ENCODE results near the gene EEPD1. TPM values are rescaled to one million over a fixed set of nuclear protein-coding genes. Genes with fewer than 3 reads are reported as not detected.
"Not testable (repeated sequence)": the region's sequence is repeated elsewhere in the genome, so short reads cannot be mapped to it uniquely, and the experiment has no call there.

The EEPD1 gene
- total RNA-seq, 1 donor from 2014 or later, result 6.5 TPM

DNA sequence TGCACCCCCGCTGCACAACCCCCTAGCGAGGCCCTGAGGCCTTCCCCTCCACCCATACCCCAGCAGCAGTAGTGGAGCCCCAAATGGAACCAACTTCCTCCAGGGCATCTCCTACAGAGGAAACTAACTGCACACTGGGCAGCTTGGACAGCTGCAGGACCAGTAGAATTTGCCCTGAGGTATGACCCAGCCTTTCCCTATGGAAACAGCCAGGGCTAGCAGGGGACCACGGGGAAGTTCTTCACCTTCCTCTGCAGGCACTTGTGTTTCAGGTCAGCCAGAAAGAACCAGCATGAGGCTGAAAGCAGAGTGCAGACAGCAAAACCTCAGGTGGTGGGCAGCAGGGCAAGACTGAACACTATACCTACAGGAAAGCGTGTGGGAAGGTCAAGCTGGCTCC lies 5.7 kb upstream of the EEPD1 start:
- H3K27me3 Mint-ChIP-seq (ENCODE audit: insufficient read depth, low read depth), result peaks cover 2% of the 10 kb centered on the region
- H3K36me3 ChIP-seq, result no peaks in the 10 kb centered on the region
- no peaks in the 10 kb centered on the region for H3K79me2 ChIP-seq (ENCODE audit: low read depth)
- no peaks in the 10 kb centered on the region for H3K27me3 ChIP-seq
- TF ChIP-seq, protein P1, sequence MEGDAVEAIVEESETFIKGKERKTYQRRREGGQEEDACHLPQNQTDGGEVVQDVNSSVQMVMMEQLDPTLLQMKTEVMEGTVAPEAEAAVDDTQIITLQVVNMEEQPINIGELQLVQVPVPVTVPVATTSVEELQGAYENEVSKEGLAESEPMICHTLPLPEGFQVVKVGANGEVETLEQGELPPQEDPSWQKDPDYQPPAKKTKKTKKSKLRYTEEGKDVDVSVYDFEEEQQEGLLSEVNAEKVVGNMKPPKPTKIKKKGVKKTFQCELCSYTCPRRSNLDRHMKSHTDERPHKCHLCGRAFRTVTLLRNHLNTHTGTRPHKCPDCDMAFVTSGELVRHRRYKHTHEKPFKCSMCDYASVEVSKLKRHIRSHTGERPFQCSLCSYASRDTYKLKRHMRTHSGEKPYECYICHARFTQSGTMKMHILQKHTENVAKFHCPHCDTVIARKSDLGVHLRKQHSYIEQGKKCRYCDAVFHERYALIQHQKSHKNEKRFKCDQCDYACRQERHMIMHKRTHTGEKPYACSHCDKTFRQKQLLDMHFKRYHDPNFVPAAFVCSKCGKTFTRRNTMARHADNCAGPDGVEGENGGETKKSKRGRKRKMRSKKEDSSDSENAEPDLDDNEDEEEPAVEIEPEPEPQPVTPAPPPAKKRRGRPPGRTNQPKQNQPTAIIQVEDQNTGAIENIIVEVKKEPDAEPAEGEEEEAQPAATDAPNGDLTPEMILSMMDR (IDR thresholded peaks at IDR 0.05), result no peak
- TF ChIP-seq EZH2phosphoT487 (IDR thresholded peaks at IDR 0.05), result no peak
- no peak for TF ChIP-seq EZH2 (IDR thresholded peaks at IDR 0.05)
- H3K4me1 ChIP-seq, result peaks cover 6% of the 10 kb centered on the region
- H3K4me3 Mint-ChIP-seq, result no peak overlapping the region
- H3F3A ChIP-seq (ENCODE audit: low read depth), result peaks cover 7% of the 10 kb centered on the region
- no peaks in the 10 kb centered on the region for H4K20me1 ChIP-seq (ENCODE audit: low read depth)
- H3K27ac ChIP-seq, result no peak overlapping the region
- H3K4me3 ChIP-seq, result no peak overlapping the region
- H3K4me1 Mint-ChIP-seq, result peaks cover 7% of the 10 kb centered on the region
- no peaks in the 10 kb centered on the region for H3K9me3 Mint-ChIP-seq
- H3K4me2 ChIP-seq, result no peak overlapping the region
- no peak overlapping the region for H3K27ac Mint-ChIP-seq
- no peak for DNase-seq (ENCODE audit: low spot score)
- no peak overlapping the region for H2AFZ ChIP-seq (replicated peaks)
- no peaks in the 10 kb centered on the region for H3K9me3 ChIP-seq (ENCODE audit: low read depth)
- H3K9ac ChIP-seq, result no peak overlapping the region
- no peaks in the 10 kb centered on the region for H3K36me3 Mint-ChIP-seq

DNA sequence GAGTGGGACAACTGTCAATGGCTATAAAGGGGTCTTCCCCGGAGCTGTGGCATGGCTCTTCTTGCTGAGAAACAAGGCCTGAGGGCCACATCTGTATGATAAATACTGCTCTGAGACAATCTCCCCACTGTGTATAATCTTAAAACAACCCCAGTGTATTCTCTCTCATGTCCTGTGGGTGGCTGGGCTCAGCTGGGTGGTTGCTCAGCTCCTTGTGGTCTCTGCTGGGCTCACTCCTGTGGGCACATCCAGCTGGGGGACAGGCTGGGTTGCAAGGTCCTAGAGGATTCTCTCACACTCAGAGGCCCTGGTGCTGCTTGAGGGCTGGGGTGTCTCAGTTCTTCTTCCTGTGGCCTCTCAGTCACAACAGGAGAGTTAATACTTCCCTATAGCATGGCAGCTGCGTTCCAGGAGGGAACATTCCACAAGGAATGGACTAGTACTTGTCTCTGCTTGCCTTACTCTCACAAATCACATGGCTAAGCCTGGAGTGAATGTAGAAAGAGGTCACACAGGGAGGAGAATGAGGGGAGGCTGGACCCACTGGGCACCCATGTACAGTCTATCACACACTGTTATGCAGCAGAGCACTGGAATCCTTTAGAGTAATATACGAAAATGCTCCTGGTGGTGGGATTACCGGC lies 4.5 kb upstream of the EEPD1 start:
- Histone ChIP-seq H3K9me3 (ENCODE audit: low read depth) (no peaks in the 10 kb centered on the region), H3K4me3 (no peak overlapping the region), H3K79me2 (ENCODE audit: low read depth) (no peaks in the 10 kb centered on the region), H3K4me2 (no peak overlapping the region), H3K4me1 (peaks cover 6% of the 10 kb centered on the region), H4K20me1 (ENCODE audit: low read depth) (no peaks in the 10 kb centered on the region), H3K9ac (no peak overlapping the region), H2AFZ (replicated peaks) (no peak overlapping the region), H3K36me3 (no peaks in the 10 kb centered on the region), H3K27ac (no peak overlapping the region), H3F3A (ENCODE audit: low read depth) (peaks cover 7% of the 10 kb centered on the region), H3K27me3 (peaks cover 3% of the 10 kb centered on the region)
- Mint-ChIP-seq H3K4me3 (no peak overlapping the region), H3K27ac (no peak overlapping the region), H3K4me1 (peaks cover 8% of the 10 kb centered on the region), H3K27me3 (ENCODE audit: insufficient read depth, low read depth) (peaks cover 2% of the 10 kb centered on the region), H3K36me3 (no peaks in the 10 kb centered on the region), H3K9me3 (no peaks in the 10 kb centered on the region)
- TF ChIP-seq EZH2phosphoT487 (IDR thresholded peaks at IDR 0.05) (no peak), EZH2 (IDR thresholded peaks at IDR 0.05) (no peak)
- TF ChIP-seq, protein P1 (IDR thresholded peaks at IDR 0.05), result no peak
- no peak for DNase-seq (ENCODE audit: low spot score)

DNA sequence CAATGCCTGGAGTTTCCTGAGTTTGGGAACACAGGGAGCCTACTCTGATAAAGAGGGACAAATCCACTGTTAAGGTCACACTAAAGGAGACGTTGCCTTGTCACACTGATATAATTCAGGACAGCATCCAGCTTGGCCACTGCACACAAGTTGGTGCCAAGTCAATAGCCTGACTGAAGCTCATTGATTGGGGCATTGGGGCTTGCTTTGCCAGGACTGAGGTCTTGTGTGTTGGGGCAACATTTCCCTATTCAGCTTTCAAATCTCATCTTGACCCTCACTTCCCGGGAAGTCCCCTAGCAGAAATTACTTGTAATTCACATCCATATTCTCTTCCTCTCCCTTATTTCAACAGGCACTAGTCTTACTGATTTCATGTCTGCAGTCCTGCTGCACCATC lies 3.8 kb upstream of the EEPD1 start:
- H2AFZ ChIP-seq (replicated peaks); H3K79me2 ChIP-seq (ENCODE audit: low read depth); H3K4me2 ChIP-seq; H3K9ac ChIP-seq; H3K36me3 Mint-ChIP-seq; H3K9me3 Mint-ChIP-seq; H3K4me3 Mint-ChIP-seq; H3K9me3 ChIP-seq (ENCODE audit: low read depth); DNase-seq (ENCODE audit: low spot score); H3K4me3 ChIP-seq; H4K20me1 ChIP-seq (ENCODE audit: low read depth); H3K27ac Mint-ChIP-seq; H3K27ac ChIP-seq; H3K27me3 Mint-ChIP-seq (ENCODE audit: insufficient read depth, low read depth); H3K4me1 ChIP-seq; H3K36me3 ChIP-seq: not testable (repeated sequence)
- peaks cover 10% of the 10 kb centered on the region for H3K27me3 ChIP-seq
- peaks cover 11% of the 10 kb centered on the region for H3F3A ChIP-seq (ENCODE audit: low read depth)
- peaks cover 13% of the 10 kb centered on the region for H3K4me1 Mint-ChIP-seq

DNA sequence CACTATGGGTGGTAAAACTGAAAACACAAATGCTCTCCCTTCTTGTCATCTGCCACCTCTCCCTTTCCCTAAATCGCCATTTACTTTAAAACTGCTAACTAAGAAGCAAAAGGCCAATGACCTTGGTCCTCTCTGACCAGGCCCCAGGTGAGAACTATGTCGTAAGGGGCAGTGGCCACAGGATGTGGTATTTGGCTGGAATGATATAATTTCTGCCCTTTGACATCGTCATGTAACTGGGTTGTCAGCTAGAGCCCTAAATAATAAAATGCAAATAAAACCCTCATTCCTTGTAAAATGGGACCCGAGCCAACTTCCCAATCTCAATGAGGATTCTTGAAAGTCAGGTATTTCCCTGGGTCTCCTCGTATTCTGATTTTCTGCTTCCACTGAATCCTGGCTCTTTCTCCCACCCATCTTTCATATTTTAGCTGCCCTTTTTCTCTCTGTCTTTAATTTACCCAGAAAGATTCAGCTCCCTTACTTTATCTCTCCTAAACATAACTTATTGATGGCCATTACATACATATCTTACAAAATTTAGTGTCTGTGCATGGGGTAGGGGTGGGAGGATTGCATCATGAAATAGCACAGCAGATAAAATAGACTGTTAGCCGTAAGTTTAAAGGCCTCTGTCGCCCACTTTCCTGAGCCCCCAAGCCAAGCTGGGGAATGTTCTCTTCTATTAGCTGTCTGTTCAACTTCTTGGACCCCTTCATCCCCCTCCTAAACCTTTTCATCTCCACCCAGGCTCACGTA lies 3.2 kb upstream of the EEPD1 start:
- Mint-ChIP-seq H3K4me1 (peaks cover 17% of the 10 kb centered on the region), H3K27me3 (ENCODE audit: insufficient read depth, low read depth) (peaks cover under 1% of the 10 kb centered on the region), H3K27ac (no peak overlapping the region), H3K9me3 (no peaks in the 10 kb centered on the region), H3K36me3 (peaks cover 3% of the 10 kb centered on the region), H3K4me3 (no peak overlapping the region)
- H3K9me3 ChIP-seq (ENCODE audit: low read depth), result no peaks in the 10 kb centered on the region
- no peaks in the 10 kb centered on the region for H3K79me2 ChIP-seq (ENCODE audit: low read depth)
- peaks cover 16% of the 10 kb centered on the region for H3K27me3 ChIP-seq
- H3K4me3 ChIP-seq, result no peak overlapping the region
- H3K4me1 ChIP-seq, result peaks cover 6% of the 10 kb centered on the region
- H3K4me2 ChIP-seq, result no peak overlapping the region
- TF ChIP-seq, protein P1 (IDR thresholded peaks at IDR 0.05), result no peak
- TF ChIP-seq EZH2 (IDR thresholded peaks at IDR 0.05) (no peak), EZH2phosphoT487 (IDR thresholded peaks at IDR 0.05) (no peak)
- no peaks in the 10 kb centered on the region for H3K36me3 ChIP-seq
- no peak for DNase-seq (ENCODE audit: low spot score)
- no peak overlapping the region for H3K9ac ChIP-seq
- H3K27ac ChIP-seq, result no peak overlapping the region
- H4K20me1 ChIP-seq (ENCODE audit: low read depth), result no peaks in the 10 kb centered on the region
- no peak overlapping the region for H2AFZ ChIP-seq (replicated peaks)
- peaks cover 12% of the 10 kb centered on the region for H3F3A ChIP-seq (ENCODE audit: low read depth)

Measured in neural progenitor cell (in vitro differentiated cells).